Adrenal gland (tissue), 12 donors: ENCODE measurements around the gene LHPP. TPM values are rescaled to one million over a fixed set of nuclear protein-coding genes. Genes with fewer than 3 reads are reported as not detected.

Source experiments
- DNase-seq, 7 donors: peaks; one replicate each; pipeline ENCODE4 v3.0.0-alpha.2; 2019 to 2020
- H3K27ac ChIP-seq, 5 donors: fragments of 200-600 bp; sonication (generic) in 4 of 5; 1 replicate in 3 of 5; 2 replicates in 2 of 5; pipeline versions ENCODE4 v1.5.1 to v1.8.0; 2016 to 2020; ENCODE audit warnings: mild to moderate bottlenecking in 1 of 5
- H3K27me3 ChIP-seq: fragments of 200-600 bp; 2 replicates; pipeline ENCODE4 v1.8.0; 2021
- H3K36me3 ChIP-seq, 2 donors: fragments of 200-600 bp; replicated peaks in 1 of 2; 1 replicate in 1 of 2; 2 replicates in 1 of 2; pipeline versions ENCODE4 v1.5.1 to v1.8.0; 2018 to 2022
- H3K4me1 ChIP-seq, 2 donors: fragments of 200-600 bp; replicated peaks in 1 of 2; 1 replicate in 1 of 2; 2 replicates in 1 of 2; pipeline versions ENCODE4 v1.5.1 to v1.8.0; 2018 to 2021
- H3K4me3 ChIP-seq, 4 donors: fragments of 200-600 bp; sonication (generic) in 3 of 4; one replicate each; pipeline ENCODE4 v1.5.1; 2016 to 2018
- H3K9me3 ChIP-seq, 3 donors: fragments of 200-600 bp; sonication (generic) in 1 of 3; replicated peaks in 1 of 3; 1 replicate in 2 of 3; 2 replicates in 1 of 3; pipeline versions ENCODE4 v1.5.1 to v1.8.0; 2016 to 2021
- POLR2A ChIP-seq, 2 donors: fragments of 450-650 bp; IDR thresholded peaks; one replicate each; pipeline ENCODE4 v1.6.1; 2017; ENCODE audit warnings: antibody characterized with exemption in 2 of 2, mild to moderate bottlenecking in 2 of 2, moderate library complexity in 1 of 2
- WGBS, 4 donors: extraction: QIAGEN DNeasy Blood & Tissue Kit in 2 of 4; methylation state at CpG; one replicate each; pipeline versions ENCODE4 v1.1.5 to v1.1.7; 2013 to 2017; 5-methylcytosine and 5-hydroxymethylcytosine counted together
- intact Hi-C, 2 donors: fragments of 100-400 bp; cut with DNase I; formaldehyde crosslinking; loops; one replicate each; pipeline versions ENCODE4 v1.14.1 to v1.15.0; 2022 to 2023
- polyA plus RNA-seq, 3 donors: library from polyadenylated mRNA; stranded (reverse); fragments of 200-250 nt in 2 of 3; fragments of 350-450 nt in 1 of 3; fragmentation: Illumina TruSeq in 1 of 3; extraction: RNeasy Lipid Tissue Mini Kit (QIAGEN cat#74804) in 1 of 3; gene quantifications; one replicate each; pipeline ENCODE4 v1.2.3, GENCODE V29; 2013 to 2014
- total RNA-seq, 9 donors: library from RNA; depleted of rRNA in 4 of 9; stranded (reverse); fragments of >200 nt in 4 of 9; fragments of 120-200 nt in 1 of 9; fragmentation: NEBNext Ultra II Directional in 1 of 9; extraction: Animal tissue kit (Norgen Biotek cat#: 25700) in 1 of 9; gene quantifications; one replicate each; pipeline versions ENCODE4 v1.1.0 to v1.2.4, GENCODE V29; 2013 to 2023
- TF ChIP-seq, protein P1 (sequence below), 6 experiments: fragments of 450-650 bp in 4 of 6; fragments of 200-600 bp in 2 of 6; sonication (generic) in 1 of 6; IDR thresholded peaks; 1 replicate in 5 of 6; 2 replicates in 1 of 6; pipeline versions ENCODE4 v1.5.1 to v1.8.0; 2016 to 2021; ENCODE audit warnings: antibody characterized with exemption in 6 of 6, mild to moderate bottlenecking in 2 of 6, moderate library complexity in 1 of 6
- donor health status: healthy with polysubstance abuse.
- donor health status: Bipolar disorder and iron deficiency.
- donor health status: DM: yes; HTN: yes; CAD: no.
- donor health status: DM: no; HTN: no; CAD: no.
- donor health status: DM: no; HTN: no; CAD: no.
- donor health status: DM: yes; HTN: yes; CAD: no.

The LHPP gene
- total and polyA plus RNA-seq, 12 donors = 10.5 to 70.1 (median 43.4) TPM

DNA sequence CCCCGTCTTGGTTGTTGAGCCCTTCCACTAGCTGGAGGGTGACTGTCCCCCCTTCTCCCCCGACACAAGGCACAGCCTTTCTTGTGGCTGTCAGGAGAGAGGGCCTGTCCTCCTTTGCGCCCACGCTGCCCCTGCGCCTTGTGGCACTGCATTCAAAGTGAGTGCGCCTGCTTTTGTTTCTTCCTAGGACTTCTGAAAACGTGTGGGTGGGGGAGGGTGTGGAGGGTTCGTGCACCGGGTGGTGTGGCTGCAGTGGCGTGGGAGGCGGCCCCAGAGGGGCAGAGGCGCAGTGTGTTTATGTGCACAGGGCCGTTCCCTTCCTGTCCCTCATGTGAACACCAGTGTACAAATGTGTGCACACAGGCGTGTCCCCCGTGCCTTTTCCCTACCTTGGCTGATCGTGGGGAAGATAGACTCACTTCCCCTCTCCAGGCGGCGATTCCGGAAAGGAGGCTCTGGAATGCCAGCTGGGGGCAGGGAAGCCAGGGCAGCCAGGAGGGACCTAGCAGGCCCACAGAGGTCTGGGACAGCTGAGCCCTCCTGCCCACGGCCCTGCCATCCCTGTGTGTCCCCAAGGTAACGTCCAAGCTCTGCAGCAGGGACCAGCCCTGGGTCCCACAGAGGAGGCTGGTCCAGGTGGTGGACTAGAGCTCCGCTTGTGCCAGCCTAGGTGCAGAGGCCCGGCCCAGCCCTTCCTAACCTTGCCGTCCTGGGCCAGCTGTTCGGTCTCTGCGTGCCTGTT is 88.8 kb downstream of the LHPP start:
- DNase-seq = no peak
- intact Hi-C loops = no loop called here
- Histone ChIP-seq H3K27ac (no peak overlapping the region), H3K27me3 (no peaks in the 10 kb centered on the region), H3K4me3 (no peak overlapping the region), H3K36me3 (no peaks in the 10 kb centered on the region), H3K4me1 (peaks cover 0 to 10% of the 10 kb centered on the region in 2 donors), H3K9me3 (no peaks in the 10 kb centered on the region)
- WGBS, 4 donors = 89 to 95% (median 93%) methylated on average over 21 to 26 of the region's 26 CpGs
- TF ChIP-seq, protein P1, sequence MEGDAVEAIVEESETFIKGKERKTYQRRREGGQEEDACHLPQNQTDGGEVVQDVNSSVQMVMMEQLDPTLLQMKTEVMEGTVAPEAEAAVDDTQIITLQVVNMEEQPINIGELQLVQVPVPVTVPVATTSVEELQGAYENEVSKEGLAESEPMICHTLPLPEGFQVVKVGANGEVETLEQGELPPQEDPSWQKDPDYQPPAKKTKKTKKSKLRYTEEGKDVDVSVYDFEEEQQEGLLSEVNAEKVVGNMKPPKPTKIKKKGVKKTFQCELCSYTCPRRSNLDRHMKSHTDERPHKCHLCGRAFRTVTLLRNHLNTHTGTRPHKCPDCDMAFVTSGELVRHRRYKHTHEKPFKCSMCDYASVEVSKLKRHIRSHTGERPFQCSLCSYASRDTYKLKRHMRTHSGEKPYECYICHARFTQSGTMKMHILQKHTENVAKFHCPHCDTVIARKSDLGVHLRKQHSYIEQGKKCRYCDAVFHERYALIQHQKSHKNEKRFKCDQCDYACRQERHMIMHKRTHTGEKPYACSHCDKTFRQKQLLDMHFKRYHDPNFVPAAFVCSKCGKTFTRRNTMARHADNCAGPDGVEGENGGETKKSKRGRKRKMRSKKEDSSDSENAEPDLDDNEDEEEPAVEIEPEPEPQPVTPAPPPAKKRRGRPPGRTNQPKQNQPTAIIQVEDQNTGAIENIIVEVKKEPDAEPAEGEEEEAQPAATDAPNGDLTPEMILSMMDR (IDR thresholded peaks at IDR 0.05) = no peak
- no peak for TF ChIP-seq POLR2A (IDR thresholded peaks at IDR 0.05)

DNA sequence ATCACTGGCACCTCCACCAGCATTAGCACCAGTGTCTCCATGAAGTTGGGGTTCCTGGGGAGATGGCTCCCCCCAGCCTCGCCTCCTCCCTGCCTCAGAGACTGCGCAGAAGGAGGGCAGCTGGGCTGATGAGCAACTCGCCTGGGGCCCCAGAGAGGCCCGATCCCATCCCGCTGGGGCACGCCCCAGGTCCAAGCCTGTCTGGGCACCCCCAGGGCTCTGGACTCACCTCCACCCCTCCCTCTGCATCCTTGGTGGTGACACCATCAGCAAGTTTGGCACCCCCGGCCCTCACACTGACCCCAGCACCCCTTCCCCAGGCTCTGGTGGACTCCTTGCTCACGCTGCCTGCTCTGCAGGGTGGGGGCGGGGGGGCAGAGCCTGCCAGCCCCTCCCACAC is 89.5 kb downstream of the LHPP start:
- 93 to 100% (median 93%) methylated on average over 3 to 9 of the region's 9 CpGs for WGBS, 4 donors
- Histone ChIP-seq H3K27me3 (no peaks in the 10 kb centered on the region), H3K36me3 (no peaks in the 10 kb centered on the region), H3K27ac (no peak overlapping the region), H3K4me3 (no peak overlapping the region), H3K4me1 (peaks cover 0 to 10% of the 10 kb centered on the region in 2 donors), H3K9me3 (no peaks in the 10 kb centered on the region)
- no peak for DNase-seq
- no peak for TF ChIP-seq POLR2A (IDR thresholded peaks at IDR 0.05)
- TF ChIP-seq, protein P1 (IDR thresholded peaks at IDR 0.05) = no peak
- intact Hi-C loops = no loop called here

DNA sequence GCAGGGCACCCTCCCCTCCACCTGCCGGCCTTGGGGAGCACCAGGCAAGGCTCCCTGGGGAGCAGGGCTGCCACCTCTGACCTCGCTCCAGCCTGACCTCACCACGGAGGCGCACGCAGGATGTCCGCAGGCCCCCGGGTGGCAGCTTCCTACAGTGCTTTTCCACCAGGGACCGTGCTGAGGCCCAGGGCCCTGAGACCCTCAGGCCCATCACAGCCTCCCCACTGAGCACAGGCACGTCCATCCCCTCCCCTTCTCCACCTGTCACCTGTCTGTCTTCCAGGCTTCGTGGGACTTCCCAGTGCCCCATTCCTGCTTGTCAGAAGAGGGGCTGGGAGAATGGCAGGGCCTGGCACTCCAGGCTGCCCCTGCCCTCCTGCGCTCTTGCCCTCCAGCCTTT is 90.1 kb downstream of the LHPP start:
- H3K4me3 ChIP-seq = no peak overlapping the region
- H3K36me3 ChIP-seq = no peaks in the 10 kb centered on the region
- H3K4me1 ChIP-seq = peaks cover 0 to 10% of the 10 kb centered on the region in 2 donors
- H3K27me3 ChIP-seq = no peaks in the 10 kb centered on the region
- no peak for TF ChIP-seq POLR2A (IDR thresholded peaks at IDR 0.05)
- TF ChIP-seq, protein P1 (IDR thresholded peaks at IDR 0.05) = no peak
- H3K27ac ChIP-seq = no peak overlapping the region
- intact Hi-C loops = no loop called here
- WGBS, 4 donors = 85 to 92% (median 91%) methylated on average over 5 to 11 of the region's 11 CpGs
- H3K9me3 ChIP-seq = no peaks in the 10 kb centered on the region
- DNase-seq = no peak

DNA sequence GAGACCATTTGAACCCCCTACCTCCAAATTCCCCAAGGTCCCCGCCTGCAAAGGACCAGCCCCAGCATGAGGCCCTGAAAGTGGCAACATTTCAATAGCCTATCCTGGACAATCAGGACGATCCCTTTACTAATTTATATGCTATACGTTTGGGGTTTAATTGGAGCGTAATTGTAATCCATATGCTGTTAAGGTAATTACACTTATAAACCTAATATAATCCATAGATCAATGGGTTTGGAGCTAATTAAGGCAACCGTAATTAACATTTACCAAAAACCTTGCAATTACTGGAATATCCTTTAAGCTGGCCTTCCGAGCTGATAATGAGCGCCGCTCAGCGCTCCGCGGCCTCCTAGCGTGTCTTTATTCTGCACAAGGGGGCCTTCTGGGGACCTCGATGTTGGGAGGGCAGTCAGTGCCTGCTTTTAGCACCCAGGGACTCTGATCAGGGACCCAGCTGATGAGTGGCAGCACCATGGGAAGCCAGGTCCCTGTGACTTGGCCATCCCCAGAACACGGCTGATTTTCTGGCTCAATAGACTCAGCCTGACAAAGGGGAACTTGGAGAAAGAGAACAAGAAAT is 91.2 kb downstream of the LHPP start:
- no peak for DNase-seq
- no peak overlapping the region for H3K4me3 ChIP-seq
- peaks cover 0 to 3% of the 10 kb centered on the region in 2 donors for H3K4me1 ChIP-seq
- WGBS, 4 donors = 90 to 93% (median 91%) methylated on average over 14 of the region's 14 CpGs
- TF ChIP-seq, protein P1 (IDR thresholded peaks at IDR 0.05) = no peak
- TF ChIP-seq POLR2A (IDR thresholded peaks at IDR 0.05) = no peak
- no peaks in the 10 kb centered on the region for H3K36me3 ChIP-seq
- H3K27ac ChIP-seq = no peak overlapping the region
- intact Hi-C loops = no loop called here
- no peaks in the 10 kb centered on the region for H3K27me3 ChIP-seq
- H3K9me3 ChIP-seq = no peaks in the 10 kb centered on the region
